ENCODE data around the gene CELSR1. TPM values are rescaled to one million over a fixed set of nuclear protein-coding genes. Genes with fewer than 3 reads are reported as not detected.

CELSR1 gene
- total and polyA plus RNA-seq, 2 of the 13 experiments (the other 11 are each of a cell fraction or from before 2014, with no cell fraction given), result 0.78 to 1.8 TPM

DNA sequence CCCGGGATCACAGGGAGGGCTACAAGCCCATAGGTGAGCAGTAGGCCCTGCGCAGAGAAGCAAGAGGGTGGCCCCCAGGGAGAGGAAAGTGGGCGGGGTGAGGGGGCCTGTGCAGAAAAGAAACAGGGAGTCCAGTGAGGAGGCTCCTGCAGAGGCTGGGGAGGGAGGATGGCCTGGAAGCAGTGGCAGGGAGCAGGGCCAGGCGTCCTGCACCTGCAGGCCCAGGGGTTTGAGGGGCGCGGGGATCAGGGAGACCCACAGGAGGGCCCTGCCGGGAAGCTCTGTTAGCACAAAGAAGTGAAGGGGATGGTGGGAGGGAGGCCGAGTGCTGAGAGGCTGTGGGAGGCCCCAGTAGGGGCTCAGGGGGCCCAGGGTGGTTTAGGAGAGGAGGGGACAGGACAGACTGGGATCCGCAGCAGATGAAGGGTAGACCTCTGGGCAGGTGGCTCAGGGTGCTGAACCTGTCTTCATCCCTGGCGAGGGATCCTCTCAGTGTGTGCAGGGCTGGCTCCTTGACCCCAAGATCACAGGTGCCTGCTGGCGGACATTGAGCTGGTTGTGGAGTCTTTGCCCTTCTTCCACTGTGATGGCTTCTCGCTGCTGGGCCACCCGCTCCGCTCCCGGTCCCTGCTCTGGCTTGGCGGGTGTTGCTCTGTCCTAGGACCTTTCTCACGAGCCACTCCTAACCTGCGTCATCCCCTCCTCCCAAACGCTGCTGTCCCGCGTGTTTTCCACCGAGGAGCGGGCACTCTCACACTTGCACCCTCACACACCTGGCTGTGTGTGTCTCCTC lies 31.8 kb upstream of the CELSR1 start:
- no TSS peak for BruUV-seq (replicated peaks)
- FAIRE-seq, result no peak
- Histone ChIP-seq H3K9me3 (ENCODE audit: low read length) (peaks cover 8% of the 10 kb centered on the region; the same call in 1 of the 2 replicates), H3K79me2 (ENCODE audit: insufficient read depth, low read length) (no peaks in the 10 kb centered on the region), H4K20me1 (ENCODE audit: insufficient read depth, low read length) (no peaks in the 10 kb centered on the region), H3K36me3 (replicated peaks in 1 of 2; ENCODE audit: control insufficient read depth in 1 of 2, insufficient read depth in 2 of 2, low read length in 2 of 2) (no peaks in the 10 kb centered on the region), H3K4me2 (ENCODE audit: low read depth, low read length) (no peak overlapping the region), H3K9ac (ENCODE audit: insufficient read depth, low read depth, low read length) (no peak overlapping the region), H3K4me3 (replicated peaks in 1 of 3; ENCODE audit: insufficient read depth in 1 of 3, low read depth in 2 of 3, low read length in 3 of 3) (no peak overlapping the region), H2AFZ (ENCODE audit: low read length) (no peak overlapping the region), H3K4me1 (ENCODE audit: insufficient read depth, low read length) (peaks cover 16% of the 10 kb centered on the region), H3K27me3 (ENCODE audit: control insufficient read depth in 1 of 2, insufficient read depth in 2 of 2, low read length in 2 of 2) (peaks cover 5 to 11% of the 10 kb centered on the region in 2 experiments; a peak in 3 of 5 replicates), H3K27ac (ENCODE audit: extremely low read length, insufficient read depth, low read length) (no peak overlapping the region)
- in situ Hi-C loops (cut with HindIII; ENCODE audit: extremely low pct_ligation_motif_present, low pct_unique_long_range_greater_than_20kb), result loop anchor here (25.0 kb wide), 1 partner anchor 93 kb away; no protein-coding TSS in a partner anchor
- TF ChIP-seq ZFP36L1 (CRISPR knock-in tag; IDR thresholded peaks at IDR 0.05) (no peak), NRL (CRISPR knock-in tag; IDR thresholded peaks at IDR 0.05; ENCODE audit: borderline replicate concordance) (peak; percentile 27; the same call in 1 of the 2 replicates)
- ATAC-seq, result peak; percentile 44
- 42% methylated on average over 20 of the region's 23 CpGs for WGBS (ENCODE audit: low lambda C conversion rate)
- ChIA-PET CTCF (ENCODE audit: low intra/inter-chr PET ratio, low total read pairs) (no interaction called here), POLR2A (no interaction called here)
- DNase-seq (ENCODE audit: low spot score), result no peak
- intact Hi-C loops (cut with micrococcal nuclease; ENCODE audit: unreplicated experiment), result no loop called here

DNA sequence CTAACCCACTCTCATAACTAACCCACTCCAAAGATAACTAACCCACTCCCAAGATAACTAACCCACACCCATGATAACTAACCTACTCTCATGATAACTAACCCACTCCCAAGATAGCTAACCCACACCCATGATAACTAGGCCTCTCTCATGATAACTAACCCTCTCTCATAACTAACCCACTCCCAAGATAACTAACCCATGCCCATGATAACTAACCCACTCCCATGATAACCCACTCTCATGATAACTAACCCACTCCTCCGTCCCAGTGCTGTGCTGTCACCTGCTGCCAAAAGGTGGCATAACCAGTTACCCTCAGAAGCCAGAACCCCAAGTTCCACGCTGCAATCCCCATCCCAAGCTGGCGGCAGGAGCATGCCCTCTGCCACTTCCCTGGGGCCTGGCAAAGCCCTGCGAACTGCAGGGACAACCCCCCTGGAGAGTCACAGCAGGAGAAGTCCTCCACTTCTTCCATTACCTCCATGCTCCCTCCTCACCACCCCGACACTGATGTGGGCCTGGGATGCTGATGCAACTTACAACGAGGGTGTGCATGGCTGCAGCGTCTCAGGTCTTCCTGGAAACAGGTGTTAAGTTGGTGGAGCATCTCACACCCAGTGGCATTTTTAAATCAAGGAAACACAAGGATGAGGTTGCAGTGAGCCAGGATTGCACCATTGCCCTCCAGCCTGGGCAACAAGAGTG lies 30.8 kb upstream of the CELSR1 start:
- POLR2A ChIA-PET, result no interaction called here
- TF ChIP-seq HNRNPL (IDR thresholded peaks at IDR 0.05; ENCODE audit: low read depth, low read length), result 0 out of 2 replicates have a peak, but pooled peaks have one; percentile 58
- TF ChIP-seq ZNF781 (CRISPR knock-in tag; IDR thresholded peaks at IDR 0.05; ENCODE audit: borderline replicate concordance, not compliant biosample characterization), result no peak

More for the DNA sequence above, 30.8 kb upstream of the CELSR1 start:
- no peaks in the 10 kb centered on the region for H3K79me2 ChIP-seq (ENCODE audit: insufficient read depth, low read length)
- H3K4me1 ChIP-seq (ENCODE audit: insufficient read depth, low read length), result peaks cover 16% of the 10 kb centered on the region
- in situ Hi-C loops (cut with HindIII; ENCODE audit: extremely low pct_ligation_motif_present, low pct_unique_long_range_greater_than_20kb) (loop anchor here (25.0 kb wide), 1 partner anchor 94 kb away; no protein-coding TSS in a partner anchor), intact Hi-C loops (cut with micrococcal nuclease; ENCODE audit: unreplicated experiment) (no loop called here)
- H3K36me3 ChIP-seq (replicated peaks in 1 of 2; ENCODE audit: control insufficient read depth in 1 of 2, insufficient read depth in 2 of 2, low read length in 2 of 2), result no peaks in the 10 kb centered on the region
- peaks cover 8% of the 10 kb centered on the region; the same call in 1 of the 2 replicates for H3K9me3 ChIP-seq (ENCODE audit: low read length)
- no peak overlapping the region for H3K4me3 ChIP-seq (replicated peaks in 1 of 3; ENCODE audit: insufficient read depth in 1 of 3, low read depth in 2 of 3, low read length in 3 of 3)
- peaks cover 5 to 6% of the 10 kb centered on the region in 2 experiments; a peak in 3 of 5 replicates for H3K27me3 ChIP-seq (ENCODE audit: control insufficient read depth in 1 of 2, insufficient read depth in 2 of 2, low read length in 2 of 2)
- no peak for DNase-seq (ENCODE audit: low spot score)
- H4K20me1 ChIP-seq (ENCODE audit: insufficient read depth, low read length), result no peaks in the 10 kb centered on the region
- WGBS (ENCODE audit: low lambda C conversion rate), result 18% methylated on average over 7 of the region's 7 CpGs
- FAIRE-seq, result no peak
- ATAC-seq, result no peak
- CTCF ChIA-PET (ENCODE audit: low intra/inter-chr PET ratio, low total read pairs), result no interaction called here
- H3K4me2 ChIP-seq (ENCODE audit: low read depth, low read length), result no peak overlapping the region
- H2AFZ ChIP-seq (ENCODE audit: low read length), result no peak overlapping the region
- BruUV-seq (replicated peaks), result no TSS peak
- no peak overlapping the region for H3K27ac ChIP-seq (ENCODE audit: extremely low read length, insufficient read depth, low read length)
- H3K9ac ChIP-seq (ENCODE audit: insufficient read depth, low read depth, low read length), result no peak overlapping the region
